Stimulated activated CD8-positive, alpha-beta memory T cell treated with anti-CD3 and anti-CD28 coated beads, Interleukin-7, amount 100 ng/mL, for 4 hours (primary cell): ENCODE data around the gene TRIM38.
"Not testable (repeated sequence)": the region's sequence is repeated elsewhere in the genome, so short reads cannot be mapped to it uniquely, and the experiment has no call there.

Experiments
- DNase-seq, 2 donors: peaks; one replicate each; pipeline ENCODE4 v3.0.0-alpha.2; 2020; ENCODE audit warnings: low read depth in 2 of 2

The TRIM38 gene

DNA sequence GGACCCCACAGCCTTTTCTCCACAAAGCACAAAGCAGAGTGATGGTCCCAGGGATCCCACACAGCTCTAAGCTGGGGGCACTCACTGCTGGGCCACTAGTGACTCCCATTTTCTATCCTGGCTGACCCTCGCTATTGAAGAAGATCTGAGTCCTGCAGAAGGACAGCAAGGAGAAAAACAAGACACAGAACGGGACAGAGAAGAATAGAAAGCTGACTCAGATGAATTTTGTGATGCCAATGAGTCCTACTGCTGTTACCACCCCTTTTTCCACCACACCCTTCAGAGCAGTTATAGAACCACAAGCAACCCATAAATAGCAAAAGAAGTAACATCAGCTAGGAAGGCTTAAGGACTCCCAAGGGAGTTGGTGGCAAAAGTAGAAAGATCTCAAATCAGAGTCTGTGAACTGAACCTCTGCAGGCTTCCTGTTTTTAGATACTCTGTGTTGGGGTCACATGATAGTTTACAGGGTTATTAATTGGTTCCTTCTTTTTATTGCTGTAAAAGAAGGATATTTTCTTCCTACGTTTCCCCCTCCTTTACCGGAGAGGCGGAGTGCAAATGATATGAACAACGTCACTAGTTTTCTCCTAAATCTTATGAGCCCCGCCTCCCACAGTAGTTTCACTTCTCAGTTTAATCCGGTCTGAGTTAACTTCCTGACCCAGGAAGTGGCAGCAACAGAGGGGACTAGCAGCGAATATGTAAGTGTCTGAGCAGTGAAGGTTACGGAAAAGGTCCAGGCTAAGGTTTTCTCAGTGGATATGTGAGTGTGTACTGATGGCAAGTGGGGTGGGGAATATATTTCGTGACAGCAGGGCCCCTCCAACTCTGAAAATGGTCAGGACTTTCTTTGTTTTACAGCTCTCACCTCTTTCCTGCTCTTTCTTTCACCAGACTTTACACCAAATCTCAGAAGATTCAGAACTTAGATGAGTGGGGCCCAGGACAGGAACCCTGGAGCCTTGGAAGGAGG, at the start of gene TRIM38:
Gene TRIM38 (plus strand): TSS at position 654 of the 979 bp plus-strand sequence. CDS start 3,721 bp downstream, outside the sequence.
- DNase-seq = peak; percentile 47 to 75

DNA sequence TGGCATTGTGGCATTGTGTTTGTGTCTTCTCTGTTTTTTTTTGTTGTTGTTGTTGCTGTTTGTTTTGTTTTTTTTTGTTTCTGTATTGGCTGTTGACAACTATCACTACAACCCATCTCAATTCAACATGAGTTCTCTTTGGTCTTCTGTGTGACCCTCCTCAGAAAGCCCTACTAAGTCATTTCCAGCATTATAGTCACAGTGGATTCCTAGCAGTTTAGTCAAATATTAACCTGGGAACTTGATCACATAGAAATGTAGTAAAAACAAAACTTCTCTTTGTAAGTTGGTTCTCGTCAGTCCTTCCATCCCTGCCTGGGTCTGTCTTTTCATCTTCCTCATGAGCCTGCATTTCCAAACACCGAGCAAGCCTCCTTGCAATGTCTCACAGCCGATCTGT, 48.9 kb upstream of the TRIM38 start:
- no peak for DNase-seq

GRCh38 chr6:25916330-25916729, 46.3 kb upstream of the TRIM38 start:
- DNase-seq = no peak

DNA sequence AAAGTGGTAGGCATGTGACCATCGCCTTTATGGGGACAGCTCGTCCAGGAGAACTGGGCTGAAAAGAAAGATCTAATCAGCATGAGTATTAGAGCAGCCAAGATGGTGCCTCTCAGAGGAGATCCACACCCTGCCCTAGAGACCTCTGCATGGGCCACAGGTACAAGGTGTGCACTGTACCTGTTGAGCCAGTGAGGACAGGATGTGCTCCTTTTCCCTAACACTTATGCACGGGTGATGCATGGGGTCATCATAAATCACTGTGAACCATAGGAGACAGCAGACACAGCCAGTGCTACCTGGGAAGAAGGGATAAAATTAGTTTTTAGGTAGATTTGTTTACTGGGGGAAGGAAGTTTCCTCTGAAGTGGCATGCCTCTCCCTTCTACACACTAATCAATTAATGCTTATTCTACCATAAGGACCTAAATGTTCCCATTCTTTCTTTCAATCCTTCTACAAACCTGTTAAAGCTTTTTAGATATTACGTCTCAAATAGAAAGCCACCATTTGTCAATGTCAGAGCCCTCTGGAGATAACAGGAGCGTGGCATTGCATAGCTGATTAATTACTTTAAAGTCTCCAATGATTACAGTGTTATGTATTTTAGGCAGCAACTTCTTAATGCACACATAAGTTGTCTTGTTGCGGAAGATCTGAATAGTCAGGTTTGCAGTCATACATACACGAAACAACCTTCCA, 45.7 kb upstream of the TRIM38 start:
- no peak for DNase-seq

DNA sequence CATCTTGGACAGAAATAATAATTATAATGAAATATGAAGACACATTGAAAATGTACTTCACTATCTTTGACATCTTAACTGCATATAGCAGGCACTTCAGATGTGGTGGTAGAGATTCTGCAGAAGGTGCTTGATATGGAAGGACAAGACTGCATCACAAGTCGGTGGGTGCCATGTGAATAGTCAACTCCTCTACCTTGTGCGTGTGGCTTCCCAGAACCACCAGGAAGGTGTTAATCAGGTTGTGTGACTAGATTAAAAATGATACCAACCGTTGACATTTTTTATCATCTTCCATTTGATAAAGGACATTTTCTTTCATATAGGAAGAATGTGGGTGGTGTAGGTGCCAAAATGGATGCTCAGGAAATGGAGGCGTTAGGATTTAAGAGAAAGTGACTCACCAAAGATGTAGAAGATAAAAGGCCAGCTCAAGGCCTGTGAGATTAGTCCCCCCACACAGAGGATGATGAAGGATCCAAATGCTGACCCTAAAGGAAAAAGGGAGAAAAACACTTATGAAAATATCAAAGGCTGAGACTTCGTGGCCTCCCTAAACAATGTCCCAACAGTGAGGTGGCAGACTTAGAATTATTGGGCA, 44.4 kb upstream of the TRIM38 start:
- no peak for DNase-seq

GRCh38 chr6:25919657-25920056, 42.9 kb upstream of the TRIM38 start:
- DNase-seq = no peak

- no peak for DNase-seq
Observed at GRCh38 chr6:25921525-25922203, 40.9 kb upstream of the TRIM38 start.

DNA sequence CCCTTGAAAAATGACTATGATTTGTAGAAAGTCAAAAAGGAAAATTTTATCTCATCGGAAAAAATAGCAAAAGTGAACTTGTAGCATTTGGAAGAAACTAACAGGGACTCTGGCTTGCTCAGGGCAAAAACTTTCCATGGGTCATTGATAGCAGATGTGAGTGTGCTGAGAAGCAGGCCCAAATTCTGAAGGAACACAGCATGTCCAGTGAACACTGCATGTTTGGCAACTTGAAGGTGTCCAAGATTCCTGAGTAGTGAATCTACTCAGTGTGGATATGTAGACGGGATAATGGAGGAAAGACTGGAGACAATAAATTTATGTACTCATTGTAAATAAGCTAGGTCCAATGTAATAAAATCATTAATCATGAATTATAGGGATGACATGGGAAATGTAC, 40.3 kb upstream of the TRIM38 start:
- DNase-seq = no peak

DNA sequence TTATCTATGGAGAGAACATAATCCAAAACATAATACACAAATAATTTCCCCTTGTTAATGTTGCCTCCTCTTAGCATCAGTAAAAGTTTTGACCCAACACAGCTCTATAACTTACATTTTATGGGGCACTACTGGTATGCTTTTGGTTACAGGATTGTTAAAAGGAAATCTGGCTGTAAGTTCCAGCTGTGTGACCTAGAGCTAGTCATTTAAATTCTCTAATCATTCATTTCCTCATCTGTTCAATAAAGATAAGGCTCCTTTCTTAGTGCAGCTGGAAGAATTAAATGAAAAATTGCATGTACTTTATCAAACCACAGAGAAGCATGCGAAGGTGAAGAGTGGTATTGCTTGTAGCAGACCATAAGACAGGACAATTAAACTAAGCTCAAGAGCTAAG, 36.7 kb upstream of the TRIM38 start:
- DNase-seq = no peak

DNA sequence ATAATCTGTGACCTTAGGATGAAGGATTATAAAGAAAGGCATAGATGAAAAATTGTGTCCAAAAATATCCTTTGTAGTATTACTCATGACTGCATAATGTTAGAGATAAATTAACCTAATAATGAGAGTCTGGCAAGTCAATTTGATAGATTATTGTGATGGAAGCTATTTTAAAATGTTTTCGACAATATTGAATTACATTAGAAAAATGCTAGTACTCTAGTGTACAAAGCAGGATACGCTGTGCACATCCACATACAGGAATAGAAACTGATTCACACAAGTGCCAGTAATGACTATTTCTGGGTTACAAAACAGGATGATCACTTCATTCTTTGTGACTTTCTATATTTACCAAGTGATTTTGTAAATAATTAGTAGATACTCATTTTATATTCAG, 35.4 kb upstream of the TRIM38 start:
- DNase-seq = no peak

DNA sequence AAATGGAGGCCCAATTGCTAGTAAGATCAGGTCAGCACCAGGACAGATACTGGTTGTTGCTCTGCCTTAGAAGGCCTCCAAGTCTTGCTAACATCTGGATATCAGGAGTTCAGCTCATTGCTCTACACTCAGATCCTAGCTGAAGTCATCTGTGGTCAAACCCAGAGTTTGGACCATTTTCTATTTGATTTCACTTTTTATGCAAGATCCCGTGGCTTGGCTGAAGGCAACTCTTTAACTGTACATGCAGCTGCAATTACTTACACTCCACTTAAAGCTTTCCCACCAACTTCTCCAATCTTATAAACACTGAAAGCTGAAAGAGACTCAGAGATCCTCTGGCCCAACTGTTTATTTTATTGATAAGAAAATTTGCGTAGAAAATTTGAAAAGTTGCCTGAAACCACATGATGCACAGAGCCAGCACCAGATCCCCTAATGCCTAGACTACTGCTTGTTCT, 34.8 kb upstream of the TRIM38 start:
- DNase-seq = no peak

GRCh38 chr6:25928562-25929324, 33.9 kb upstream of the TRIM38 start:
- DNase-seq = no peak

DNA sequence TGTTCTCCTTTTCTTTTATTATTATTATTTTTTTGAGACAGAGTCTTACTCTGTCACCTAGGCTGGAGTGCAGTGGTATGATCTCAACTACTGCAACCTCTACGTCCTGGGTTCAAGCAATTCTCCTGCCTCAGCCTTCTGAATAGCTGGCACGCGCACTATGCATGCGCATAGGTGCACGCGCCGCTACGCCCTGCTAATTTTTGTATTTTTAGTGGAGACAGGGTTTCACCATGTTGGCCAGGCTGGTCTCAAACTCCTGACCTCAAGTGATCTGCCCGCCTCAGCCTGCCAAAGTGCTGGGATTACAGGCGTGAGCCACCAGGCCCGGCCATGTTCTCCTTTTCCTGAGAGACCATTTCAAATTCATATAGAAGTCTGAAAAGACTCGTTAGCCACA, 32.8 kb upstream of the TRIM38 start:
- not testable (repeated sequence) for DNase-seq

- no peak for DNase-seq
Observed at GRCh38 chr6:25930532-25931410, 31.8 kb upstream of the TRIM38 start, which contains the start of gene SLC17A2. Gene SLC17A2, minus strand, starts transcription at chr6:25930691. Its CDS starts 4,895 bp downstream, at chr6:25925796.

DNA sequence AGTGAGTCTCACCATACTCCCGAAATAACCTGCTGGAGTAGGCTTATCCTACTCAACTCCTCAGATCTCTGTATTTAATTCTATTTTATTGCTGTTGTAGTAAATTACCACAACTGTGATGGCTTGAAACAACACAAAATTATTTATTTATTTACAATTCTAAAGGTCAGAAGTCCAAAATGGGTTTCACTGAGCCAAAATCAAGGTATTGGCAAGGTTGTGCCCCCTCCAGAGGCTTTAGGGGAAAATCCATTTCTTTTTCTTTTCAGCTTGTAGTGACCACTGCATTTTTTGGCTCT, 31.2 kb upstream of the TRIM38 start:
- no peak for DNase-seq

DNA sequence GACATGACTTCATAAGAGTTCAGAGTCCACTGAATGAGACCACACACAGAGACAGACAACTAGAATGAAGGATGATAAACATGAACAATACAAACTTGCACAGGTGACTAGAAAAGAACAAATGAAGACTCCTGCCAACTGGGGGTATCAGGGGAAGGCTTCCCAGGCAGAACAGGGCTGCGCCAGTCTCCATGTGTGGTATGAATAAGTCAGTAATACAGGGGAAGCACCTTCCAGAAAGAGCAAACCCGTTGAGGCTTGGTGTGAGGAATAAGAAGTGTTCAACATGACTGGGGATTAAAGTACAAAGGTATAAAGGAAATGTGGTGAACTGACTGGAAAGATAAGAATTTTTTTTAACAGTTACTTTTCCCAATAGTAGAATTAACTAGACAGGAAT, 28.4 kb upstream of the TRIM38 start:
- no peak for DNase-seq

DNA sequence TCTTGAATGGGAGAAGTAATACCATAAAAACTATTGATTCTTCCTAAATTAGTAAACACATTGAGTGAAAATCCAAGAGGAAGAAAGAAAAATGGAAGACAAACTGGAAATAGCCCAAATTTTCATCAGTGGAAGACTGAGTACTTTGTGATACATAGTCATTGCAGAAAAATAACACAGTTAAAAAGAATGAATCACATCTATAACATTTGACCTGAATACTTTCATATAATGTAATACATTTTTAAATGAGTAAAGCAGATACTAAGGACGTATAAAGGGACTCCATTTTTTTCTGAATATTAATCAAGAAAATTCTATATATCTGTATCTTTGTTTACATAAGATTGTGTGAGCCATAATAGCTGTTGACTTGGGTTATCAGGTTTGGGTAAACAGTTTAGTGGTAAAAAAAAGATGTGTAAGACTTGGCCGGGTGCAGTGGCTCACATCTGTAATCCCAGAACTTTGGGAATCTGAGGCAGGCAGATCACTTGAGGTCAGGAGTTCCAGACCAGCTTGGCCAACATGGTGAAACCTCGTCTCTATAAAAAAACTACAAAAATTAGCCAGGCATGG, 27.8 kb upstream of the TRIM38 start:
- DNase-seq = no peak

DNA sequence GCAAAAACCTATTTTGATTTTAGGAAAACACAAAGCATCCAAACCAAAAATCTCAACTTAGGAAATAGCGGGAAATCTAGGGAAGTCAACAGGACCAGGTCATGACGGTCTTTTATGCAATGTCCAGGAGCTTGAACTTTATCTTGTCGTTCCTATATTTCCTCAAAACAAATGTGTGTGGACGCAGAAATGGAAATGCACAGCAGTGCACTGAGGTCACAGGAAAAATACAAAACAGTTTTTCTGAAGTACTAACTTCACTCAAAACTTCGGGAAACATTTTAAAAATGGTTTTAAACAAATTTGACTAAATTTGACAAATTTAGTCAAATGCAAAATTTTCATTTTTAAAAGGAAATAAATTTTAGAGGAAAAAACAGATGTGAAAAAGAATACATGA, 26.6 kb upstream of the TRIM38 start:
- no peak for DNase-seq

DNA sequence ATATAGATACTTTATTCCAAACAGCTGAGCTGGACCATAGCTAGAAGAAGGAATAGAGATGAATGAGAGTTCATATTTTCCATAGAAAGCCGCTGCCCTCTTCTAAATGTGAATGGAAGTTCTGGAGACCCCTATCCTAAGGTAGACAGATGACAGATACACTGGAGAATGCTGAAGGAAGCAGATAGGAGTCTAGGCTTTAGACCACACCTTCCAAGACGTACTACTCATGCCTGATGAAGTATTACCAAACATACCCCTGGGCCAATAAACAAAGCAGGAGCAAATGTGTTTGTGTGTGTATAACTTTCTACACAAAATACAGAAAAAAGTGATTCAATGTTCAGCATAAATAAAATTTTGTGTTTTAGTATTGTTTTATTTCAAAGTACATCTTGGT, 23.0 kb upstream of the TRIM38 start:
- DNase-seq = no peak
